Kidney epithelial cell (primary cell): ENCODE measurements around the gene IPO7. TPM values are rescaled to one million over a fixed set of nuclear protein-coding genes. Genes with fewer than 3 reads are reported as not detected.

ENCODE experiments used
- DNase-seq: peaks from one replicate; pipeline ENCODE4 v3.0.0-alpha.2; 2010; ENCODE audit warnings: low read depth
- H3K27me3 ChIP-seq: 2 replicates; pipeline ENCODE4 v1.6.0; 2011; ENCODE audit warnings: low read length; ENCODE audit not compliant: control insufficient read depth, insufficient read depth
- H3K36me3 ChIP-seq: 2 replicates; pipeline ENCODE4 v1.5.1; 2011; ENCODE audit warnings: low read length; ENCODE audit not compliant: control insufficient read depth, insufficient read depth
- H3K4me3 ChIP-seq: 2 replicates; pipeline ENCODE4 v1.5.1; 2011; ENCODE audit warnings: low read depth, mild to moderate bottlenecking, control low read depth, low read length
- total RNA-seq: library from RNA; depleted of rRNA; stranded (reverse); fragments of >200 nt; gene quantifications from 2 replicates; pipeline ENCODE4 v1.2.3, GENCODE V29; 2015
- TF ChIP-seq, protein P1 (sequence below): IDR thresholded peaks from 2 replicates; pipeline ENCODE4 v1.5.1; 2011; ENCODE audit warnings: mild to moderate bottlenecking, moderate library complexity, low read length, control low read depth, inconsistent platforms; ENCODE audit not compliant: insufficient read depth, poor library complexity, severe bottlenecking

Gene IPO7
- total RNA-seq, 1 donor from 2014 or later = 95.1 TPM

DNA sequence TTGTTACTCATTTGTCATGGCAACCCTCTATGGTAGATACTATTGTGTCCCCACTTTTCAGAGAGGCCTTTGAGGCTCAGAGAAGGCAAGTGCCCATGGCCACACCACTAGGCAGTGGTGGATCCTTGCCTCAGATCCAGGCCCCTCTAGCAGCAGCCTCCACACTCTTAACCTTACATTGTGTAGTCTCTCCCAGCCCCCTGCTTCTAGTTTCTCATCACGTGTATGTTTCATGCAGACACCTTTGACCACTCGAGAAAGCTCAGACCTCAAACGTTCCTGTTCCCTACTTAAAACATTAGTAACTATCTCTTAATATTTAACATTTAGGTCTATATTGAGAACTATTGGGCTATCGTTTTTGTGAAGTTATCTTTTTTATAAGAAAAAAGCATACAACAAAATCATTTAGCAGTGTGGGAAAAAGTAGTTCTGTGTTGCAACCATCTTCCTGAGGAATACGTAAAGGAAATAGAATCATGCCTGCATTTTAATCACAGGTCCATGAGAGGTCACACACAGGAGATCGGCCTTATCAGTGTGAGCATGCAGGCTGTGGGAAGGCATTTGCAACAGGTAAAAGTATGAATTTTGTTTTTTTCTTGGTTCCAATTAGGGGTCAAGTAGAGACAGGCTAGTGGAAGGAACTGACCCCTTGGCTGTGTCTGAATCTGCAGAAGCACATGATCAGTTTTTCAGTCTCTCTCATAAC is 111.5 kb downstream of the IPO7 start:
- no peak for DNase-seq

More for the DNA sequence above, 111.5 kb downstream of the IPO7 start:
- Histone ChIP-seq H3K4me3 (no peak overlapping the region), H3K36me3 (no peaks in the 10 kb centered on the region), H3K27me3 (no peaks in the 10 kb centered on the region)
- TF ChIP-seq, protein P1, sequence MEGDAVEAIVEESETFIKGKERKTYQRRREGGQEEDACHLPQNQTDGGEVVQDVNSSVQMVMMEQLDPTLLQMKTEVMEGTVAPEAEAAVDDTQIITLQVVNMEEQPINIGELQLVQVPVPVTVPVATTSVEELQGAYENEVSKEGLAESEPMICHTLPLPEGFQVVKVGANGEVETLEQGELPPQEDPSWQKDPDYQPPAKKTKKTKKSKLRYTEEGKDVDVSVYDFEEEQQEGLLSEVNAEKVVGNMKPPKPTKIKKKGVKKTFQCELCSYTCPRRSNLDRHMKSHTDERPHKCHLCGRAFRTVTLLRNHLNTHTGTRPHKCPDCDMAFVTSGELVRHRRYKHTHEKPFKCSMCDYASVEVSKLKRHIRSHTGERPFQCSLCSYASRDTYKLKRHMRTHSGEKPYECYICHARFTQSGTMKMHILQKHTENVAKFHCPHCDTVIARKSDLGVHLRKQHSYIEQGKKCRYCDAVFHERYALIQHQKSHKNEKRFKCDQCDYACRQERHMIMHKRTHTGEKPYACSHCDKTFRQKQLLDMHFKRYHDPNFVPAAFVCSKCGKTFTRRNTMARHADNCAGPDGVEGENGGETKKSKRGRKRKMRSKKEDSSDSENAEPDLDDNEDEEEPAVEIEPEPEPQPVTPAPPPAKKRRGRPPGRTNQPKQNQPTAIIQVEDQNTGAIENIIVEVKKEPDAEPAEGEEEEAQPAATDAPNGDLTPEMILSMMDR = no peak

Other genes with a start within 250 kb of the IPO7 start
- gene DENND5A, start 119.3 kb upstream of the IPO7 start, total RNA-seq = 52.7 and 55.2 TPM in 2 replicates
- 48.7 and 57.4 TPM in 2 replicates for gene TMEM41B, start 70.1 kb upstream of the IPO7 start, total RNA-seq
- 14.7 and 19.2 TPM in 2 replicates for gene ZNF143, start 76.4 kb downstream of the IPO7 start, total RNA-seq
- gene WEE1, start 189.0 kb downstream of the IPO7 start, total RNA-seq = 57.3 and 62.5 TPM in 2 replicates